ENCODE measurements around the gene OSMR.

The OSMR gene

GRCh38 chr5:38871058-38871605 is 25.3 kb downstream of the OSMR start:
- peaks cover 8% of the 10 kb centered on the region for H3K9me3 Mint-ChIP-seq
- no peak for DNase-seq
- H3K4me3 Mint-ChIP-seq, result no peak overlapping the region
- peaks cover 8% of the 10 kb centered on the region for H3K36me3 Mint-ChIP-seq (ENCODE audit: low read depth)
- H3K27me3 Mint-ChIP-seq (ENCODE audit: low read depth, poor library complexity), result no peaks in the 10 kb centered on the region
- H3K4me1 Mint-ChIP-seq, result peaks cover 12% of the 10 kb centered on the region
- no peak for TF ChIP-seq CTCF (IDR thresholded peaks at IDR 0.05)
- peak overlapping the region; percentile 34 for H3K27ac Mint-ChIP-seq

GRCh38 chr5:38871790-38872551 is 26.2 kb downstream of the OSMR start:
- DNase-seq, result no peak
- no peak overlapping the region for H3K27ac Mint-ChIP-seq
- H3K4me3 Mint-ChIP-seq, result no peak overlapping the region
- TF ChIP-seq CTCF (IDR thresholded peaks at IDR 0.05), result no peak
- peaks cover 8% of the 10 kb centered on the region for H3K9me3 Mint-ChIP-seq
- H3K4me1 Mint-ChIP-seq, result peaks cover 12% of the 10 kb centered on the region
- H3K27me3 Mint-ChIP-seq (ENCODE audit: low read depth, poor library complexity), result no peaks in the 10 kb centered on the region
- H3K36me3 Mint-ChIP-seq (ENCODE audit: low read depth), result peaks cover 13% of the 10 kb centered on the region

GRCh38 chr5:38872826-38873225 is 27.0 kb downstream of the OSMR start:
- peaks cover 12% of the 10 kb centered on the region for H3K4me1 Mint-ChIP-seq
- H3K9me3 Mint-ChIP-seq, result peaks cover 8% of the 10 kb centered on the region
- H3K4me3 Mint-ChIP-seq, result no peak overlapping the region
- peaks cover 13% of the 10 kb centered on the region for H3K36me3 Mint-ChIP-seq (ENCODE audit: low read depth)
- DNase-seq, result no peak
- no peak for TF ChIP-seq CTCF (IDR thresholded peaks at IDR 0.05)
- H3K27ac Mint-ChIP-seq, result no peak overlapping the region
- H3K27me3 Mint-ChIP-seq (ENCODE audit: low read depth, poor library complexity), result no peaks in the 10 kb centered on the region

GRCh38 chr5:38874948-38875456 is 29.2 kb downstream of the OSMR start:
- Mint-ChIP-seq H3K9me3 (no peaks in the 10 kb centered on the region), H3K27ac (no peak overlapping the region), H3K36me3 (ENCODE audit: low read depth) (peaks cover 5% of the 10 kb centered on the region), H3K4me1 (peaks cover 19% of the 10 kb centered on the region), H3K27me3 (ENCODE audit: low read depth, poor library complexity) (no peaks in the 10 kb centered on the region), H3K4me3 (no peak overlapping the region)
- DNase-seq, result no peak
- no peak for TF ChIP-seq CTCF (IDR thresholded peaks at IDR 0.05)

GRCh38 chr5:38878391-38879077 is 32.7 kb downstream of the OSMR start:
- Mint-ChIP-seq H3K27me3 (ENCODE audit: low read depth, poor library complexity) (peaks cover 3% of the 10 kb centered on the region), H3K4me1 (peaks cover 14% of the 10 kb centered on the region), H3K4me3 (no peak overlapping the region), H3K9me3 (no peaks in the 10 kb centered on the region), H3K27ac (peak overlapping the region; percentile 47), H3K36me3 (ENCODE audit: low read depth) (peaks cover 5% of the 10 kb centered on the region)
- DNase-seq, result no peak
- TF ChIP-seq CTCF (IDR thresholded peaks at IDR 0.05), result no peak
